KMS-11 (cell line): ENCODE data around the gene ALDH5A1.

Experiments
- H2AFZ ChIP-seq: fragments of 200-600 bp; sonication (generic); 2 replicates; pipeline ENCODE4 v1.6.1; 2016; ENCODE audit warnings: antibody characterized with exemption, mixed run types, low read depth
- H3K27ac ChIP-seq: fragments of 200-600 bp; sonication (generic); 2 replicates; pipeline ENCODE4 v1.6.1; 2016; ENCODE audit warnings: mild to moderate bottlenecking, mixed run types
- H3K27me3 ChIP-seq: fragments of 200-600 bp; sonication (generic); 2 replicates; pipeline ENCODE4 v1.6.1; 2017; ENCODE audit warnings: mild to moderate bottlenecking, low read depth, mixed run types, moderate library complexity; ENCODE audit not compliant: insufficient read depth
- H3K36me3 ChIP-seq: fragments of 200-600 bp; sonication (generic); 2 replicates; pipeline ENCODE4 v1.6.1; 2017; ENCODE audit warnings: mild to moderate bottlenecking, mixed run types; ENCODE audit not compliant: insufficient read depth
- H3K4me1 ChIP-seq: fragments of 200-600 bp; sonication (generic); 2 replicates; pipeline ENCODE4 v1.6.1; 2016; ENCODE audit warnings: mild to moderate bottlenecking, low read depth, mixed run types; ENCODE audit not compliant: poor library complexity, severe bottlenecking
- H3K4me2 ChIP-seq: fragments of 200-600 bp; sonication (generic); 2 replicates; pipeline ENCODE4 v1.7.0; 2016; ENCODE audit warnings: mild to moderate bottlenecking, mixed run types
- H3K4me3 ChIP-seq: fragments of 200-600 bp; sonication (generic); IDR thresholded peaks from 2 replicates; pipeline ENCODE4 v1.6.1; 2017; ENCODE audit warnings: low read depth, low read length, mixed read lengths; ENCODE audit not compliant: insufficient read depth
- H3K79me2 ChIP-seq: fragments of 200-600 bp; sonication (generic); 2 replicates; pipeline ENCODE4 v1.6.1; 2016; ENCODE audit warnings: low read depth, mixed run types; ENCODE audit not compliant: insufficient read depth
- H3K9ac ChIP-seq: fragments of 200-600 bp; sonication (generic); 2 replicates; pipeline ENCODE4 v1.6.1; 2016; ENCODE audit warnings: mild to moderate bottlenecking, mixed run types
- H4K20me1 ChIP-seq: fragments of 200-600 bp; sonication (generic); 2 replicates; pipeline ENCODE4 v1.6.1; 2016; ENCODE audit warnings: mild to moderate bottlenecking, mixed run types; ENCODE audit not compliant: insufficient read depth
- TF ChIP-seq, protein P1 (sequence below): fragments of 200-600 bp; sonication (generic); conservative IDR thresholded peaks from 2 replicates; pipeline ENCODE4 v1.6.1; 2017; ENCODE audit warnings: low read depth, mild to moderate bottlenecking, antibody characterized with exemption, low read length, moderate library complexity, mixed read lengths

ALDH5A1 gene

DNA sequence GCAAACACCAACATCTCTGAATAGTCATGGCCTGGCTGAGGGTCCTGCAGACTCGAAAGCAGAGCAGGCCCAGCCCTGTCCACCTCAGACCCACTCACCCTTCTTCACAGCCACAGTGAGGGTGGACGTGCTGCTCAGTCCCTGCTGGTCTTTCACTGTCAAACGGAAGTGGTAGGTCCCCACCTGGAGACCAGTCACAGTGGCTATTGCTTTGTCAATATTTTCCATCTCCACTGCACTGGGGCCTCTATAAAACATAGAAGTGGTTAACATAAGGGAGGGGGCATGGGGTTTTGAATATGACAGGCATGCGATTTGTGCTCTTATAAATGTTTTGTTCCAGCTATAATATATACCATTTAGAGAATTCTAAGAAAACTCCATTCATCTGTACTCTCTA lies 73.9 kb downstream of the ALDH5A1 start:
- Histone ChIP-seq H3K4me2 (no peak overlapping the region), H3K4me1 (no peaks in the 10 kb centered on the region)

DNA sequence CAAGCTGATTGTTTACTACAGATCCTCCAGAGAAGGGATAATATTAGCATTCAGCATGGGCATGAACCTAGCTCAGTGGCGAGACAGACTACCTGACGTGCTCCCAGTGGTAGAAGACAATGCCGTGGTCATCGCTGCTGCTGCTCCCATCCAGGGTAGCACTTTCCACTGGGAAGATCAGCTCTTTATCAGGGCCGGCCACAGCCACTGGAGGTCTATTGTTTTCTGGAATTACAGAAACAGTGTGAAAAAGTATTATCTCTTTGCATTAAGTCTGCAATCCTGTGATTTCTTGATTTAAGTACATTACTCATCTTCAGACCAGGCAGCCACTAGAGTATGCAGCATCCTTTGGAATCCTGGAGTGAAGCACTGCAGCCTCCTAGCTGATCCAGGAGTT lies 75.0 kb downstream of the ALDH5A1 start:
- Histone ChIP-seq H4K20me1 (no peaks in the 10 kb centered on the region), H2AFZ (no peak overlapping the region), H3K4me1 (no peaks in the 10 kb centered on the region), H3K9ac (no peak overlapping the region), H3K4me3 (no peak overlapping the region), H3K27me3 (no peaks in the 10 kb centered on the region), H3K27ac (no peak overlapping the region), H3K79me2 (no peaks in the 10 kb centered on the region), H3K36me3 (no peaks in the 10 kb centered on the region), H3K4me2 (no peak overlapping the region)
- TF ChIP-seq, protein P1, sequence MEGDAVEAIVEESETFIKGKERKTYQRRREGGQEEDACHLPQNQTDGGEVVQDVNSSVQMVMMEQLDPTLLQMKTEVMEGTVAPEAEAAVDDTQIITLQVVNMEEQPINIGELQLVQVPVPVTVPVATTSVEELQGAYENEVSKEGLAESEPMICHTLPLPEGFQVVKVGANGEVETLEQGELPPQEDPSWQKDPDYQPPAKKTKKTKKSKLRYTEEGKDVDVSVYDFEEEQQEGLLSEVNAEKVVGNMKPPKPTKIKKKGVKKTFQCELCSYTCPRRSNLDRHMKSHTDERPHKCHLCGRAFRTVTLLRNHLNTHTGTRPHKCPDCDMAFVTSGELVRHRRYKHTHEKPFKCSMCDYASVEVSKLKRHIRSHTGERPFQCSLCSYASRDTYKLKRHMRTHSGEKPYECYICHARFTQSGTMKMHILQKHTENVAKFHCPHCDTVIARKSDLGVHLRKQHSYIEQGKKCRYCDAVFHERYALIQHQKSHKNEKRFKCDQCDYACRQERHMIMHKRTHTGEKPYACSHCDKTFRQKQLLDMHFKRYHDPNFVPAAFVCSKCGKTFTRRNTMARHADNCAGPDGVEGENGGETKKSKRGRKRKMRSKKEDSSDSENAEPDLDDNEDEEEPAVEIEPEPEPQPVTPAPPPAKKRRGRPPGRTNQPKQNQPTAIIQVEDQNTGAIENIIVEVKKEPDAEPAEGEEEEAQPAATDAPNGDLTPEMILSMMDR = no peak

More for the DNA sequence above, 73.9 kb downstream of the ALDH5A1 start:
- Histone ChIP-seq H3K4me3 (no peak overlapping the region), H3K9ac (no peak overlapping the region), H3K27ac (no peak overlapping the region), H3K36me3 (no peaks in the 10 kb centered on the region), H4K20me1 (no peaks in the 10 kb centered on the region), H2AFZ (no peak overlapping the region), H3K27me3 (no peaks in the 10 kb centered on the region), H3K79me2 (no peaks in the 10 kb centered on the region)
- TF ChIP-seq, protein P1 = no peak

DNA sequence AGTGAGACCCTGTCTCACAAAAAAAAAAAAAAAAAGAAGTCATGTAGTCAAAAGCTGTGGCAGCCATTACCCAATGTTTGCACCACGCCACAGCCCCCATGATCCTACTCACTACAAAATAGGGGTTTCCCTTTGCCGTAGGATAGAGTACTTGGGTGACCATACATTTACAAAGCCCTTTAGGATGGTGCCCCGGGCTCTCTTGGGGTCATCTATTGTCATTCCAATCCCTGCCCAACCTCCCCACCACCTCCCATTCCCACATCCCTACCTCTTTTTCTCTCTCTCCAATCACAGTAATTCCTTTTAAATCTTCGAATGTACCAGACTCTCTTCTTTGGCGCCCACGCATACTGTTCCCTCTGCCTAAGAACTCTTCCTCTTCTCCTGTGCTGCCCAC lies 76.6 kb downstream of the ALDH5A1 start:
- Histone ChIP-seq H2AFZ (no peak overlapping the region), H3K9ac (no peak overlapping the region), H3K79me2 (no peaks in the 10 kb centered on the region), H3K4me2 (no peak overlapping the region), H4K20me1 (no peaks in the 10 kb centered on the region), H3K4me1 (no peaks in the 10 kb centered on the region), H3K27me3 (no peaks in the 10 kb centered on the region), H3K27ac (no peak overlapping the region), H3K36me3 (no peaks in the 10 kb centered on the region), H3K4me3 (no peak overlapping the region)
- TF ChIP-seq, protein P1 = no peak

DNA sequence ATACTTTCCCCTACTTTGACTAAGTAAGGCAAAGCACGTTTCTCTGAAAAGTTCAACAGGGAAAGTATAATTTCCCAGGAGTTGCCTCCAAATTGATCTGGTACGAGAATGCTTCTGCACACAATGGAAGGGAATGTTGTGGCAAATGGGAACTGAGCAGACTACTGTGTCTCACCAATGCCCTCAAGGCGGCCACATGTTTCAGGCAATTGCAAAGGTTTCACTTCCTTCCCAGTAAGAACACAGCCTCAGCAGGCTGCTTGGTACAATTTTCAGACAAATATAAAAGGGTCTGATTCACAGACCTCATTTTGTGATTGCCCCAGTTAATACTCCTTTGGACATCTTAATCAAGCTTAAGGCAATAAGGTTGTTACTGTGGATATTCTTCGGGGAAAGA lies 80.0 kb downstream of the ALDH5A1 start:
- no peaks in the 10 kb centered on the region for H3K4me1 ChIP-seq
- H3K4me2 ChIP-seq = no peak overlapping the region
- no peaks in the 10 kb centered on the region for H3K36me3 ChIP-seq
- H3K9ac ChIP-seq = no peak overlapping the region
- no peaks in the 10 kb centered on the region for H4K20me1 ChIP-seq
- no peaks in the 10 kb centered on the region for H3K27me3 ChIP-seq
- no peak overlapping the region for H3K27ac ChIP-seq
- TF ChIP-seq, protein P1 = no peak
- H3K4me3 ChIP-seq = no peak overlapping the region
- H3K79me2 ChIP-seq = no peaks in the 10 kb centered on the region
- no peak overlapping the region for H2AFZ ChIP-seq
